Measurements from ENCODE around the gene KPNA2. TPM values are rescaled to one million over a fixed set of nuclear protein-coding genes. Genes with fewer than 3 reads are reported as not detected.

KPNA2 gene
- total and polyA plus RNA-seq, 2 of the 8 experiments (the other 6 are each of a cell fraction or from before 2014, with no cell fraction given) = 413 to 612 TPM

GRCh38 chr17:68057531-68057952 is 22.0 kb downstream of the KPNA2 start (continued):
- peak in 2 of 3 experiments; percentile 53 to 66; a peak in 3 of 4 replicates for TF ChIP-seq CTCF (IDR thresholded peaks at IDR 0.05; ENCODE audit: control extremely low read depth in 1 of 3, insufficient read depth in 1 of 3, low read depth in 1 of 3, low read length in 3 of 3)
- TF ChIP-seq SP1 (IDR thresholded peaks at IDR 0.05; ENCODE audit: low read depth, low read length) = no peak
- no peak for TF ChIP-seq CEBPB (IDR thresholded peaks at IDR 0.05; ENCODE audit: low read depth, low read length)
- no peak for TF ChIP-seq CHD2 (IDR thresholded peaks at IDR 0.05; ENCODE audit: low read length)
- TF ChIP-seq USF2 (IDR thresholded peaks at IDR 0.05; ENCODE audit: low read length) = no peak
- TF ChIP-seq KDM1A (IDR thresholded peaks at IDR 0.05; ENCODE audit: borderline replicate concordance, low read length) = peak; percentile 82
- no peak for TF ChIP-seq EP300 (IDR thresholded peaks at IDR 0.05; ENCODE audit: borderline replicate concordance in 1 of 2, low read depth in 2 of 2, low read length in 2 of 2)
- no peak for TF ChIP-seq CBX8 (IDR thresholded peaks at IDR 0.05; ENCODE audit: borderline replicate concordance, low read depth, low read length)

All from H1 (cell line).